Activated CD4-positive, alpha-beta T cell treated with anti-CD3 and anti-CD28 coated beads, Interleukin-2, Interleukin-4, amounts not matched to agents 100 ng/mL and 50 ng/mL, durations not matched to agents 16 hours and 8 hours (primary cell): ENCODE results near the gene HSPD1.
"Not testable (repeated sequence)": the region's sequence is repeated elsewhere in the genome, so short reads cannot be mapped to it uniquely, and the experiment has no call there.

Source experiments
- DNase-seq: peaks from one replicate; pipeline ENCODE4 v3.0.0-alpha.2; 2020; ENCODE audit warnings: low spot score

Gene HSPD1

GRCh38 chr2:197496695-197497094 lies 2.9 kb downstream of the HSPD1 start:
- no peak for DNase-seq

- no peak for DNase-seq
Measured at GRCh38 chr2:197495433-197496134, 4.1 kb downstream of the HSPD1 start.

GRCh38 chr2:197487385-197487784 lies 12.3 kb downstream of the HSPD1 start:
- no peak for DNase-seq

GRCh38 chr2:197486175-197486574 lies 13.5 kb downstream of the HSPD1 start:
- no peak for DNase-seq

GRCh38 chr2:197484248-197484647 lies 15.4 kb downstream of the HSPD1 start:
- DNase-seq: not testable (repeated sequence)

GRCh38 chr2:197480165-197481036 lies 19.2 kb downstream of the HSPD1 start:
- no peak for DNase-seq

GRCh38 chr2:197477797-197478196 lies 21.8 kb downstream of the HSPD1 start:
- DNase-seq: no peak

GRCh38 chr2:197472166-197472565 lies 27.5 kb downstream of the HSPD1 start:
- DNase-seq: no peak

GRCh38 chr2:197464175-197464574 lies 35.5 kb downstream of the HSPD1 start:
- no peak for DNase-seq

GRCh38 chr2:197461057-197461456 lies 38.6 kb downstream of the HSPD1 start:
- DNase-seq: no peak

GRCh38 chr2:197460649-197461048 lies 39.0 kb downstream of the HSPD1 start:
- no peak for DNase-seq

GRCh38 chr2:197455428-197455827 lies 44.2 kb downstream of the HSPD1 start:
- DNase-seq: no peak

GRCh38 chr2:197454923-197455322 lies 44.7 kb downstream of the HSPD1 start:
- DNase-seq: no peak

GRCh38 chr2:197453914-197454398 lies 45.7 kb downstream of the HSPD1 start:
- DNase-seq: peak; percentile 79

GRCh38 chr2:197453123-197453913 lies 46.3 kb downstream of the HSPD1 start, which contains the start of gene COQ10B:
COQ10B (plus strand) TSS chr2:197453552; CDS start chr2:197453561, 9 bp downstream.
- DNase-seq: peak; percentile 100

- no peak for DNase-seq
Measured at GRCh38 chr2:197452754-197453122, 46.9 kb downstream of the HSPD1 start.

GRCh38 chr2:197450935-197451358 lies 48.7 kb downstream of the HSPD1 start:
- not testable (repeated sequence) for DNase-seq

- no peak for DNase-seq
Measured at GRCh38 chr2:197450465-197450864, 49.2 kb downstream of the HSPD1 start.

- no peak for DNase-seq
Measured at GRCh38 chr2:197446844-197447243, 52.8 kb downstream of the HSPD1 start.

- no peak for DNase-seq
Measured at GRCh38 chr2:197445746-197446145, 53.9 kb downstream of the HSPD1 start.

GRCh38 chr2:197442857-197443256 lies 56.8 kb downstream of the HSPD1 start:
- no peak for DNase-seq

- DNase-seq: no peak
Measured at GRCh38 chr2:197437380-197437779, 62.3 kb downstream of the HSPD1 start.
